HG03469 (cell line): ENCODE results near the gene INSIG2.

Source experiments
- ATAC-seq: cut with Tn5 transposase; IDR thresholded peaks from one replicate; pipeline ENCODE4 v1.9.1; 2021; ENCODE audit warnings: mild to moderate bottlenecking, moderate library complexity, moderate number of reproducible peaks; ENCODE audit not compliant: unreplicated experiment

The INSIG2 gene

DNA sequence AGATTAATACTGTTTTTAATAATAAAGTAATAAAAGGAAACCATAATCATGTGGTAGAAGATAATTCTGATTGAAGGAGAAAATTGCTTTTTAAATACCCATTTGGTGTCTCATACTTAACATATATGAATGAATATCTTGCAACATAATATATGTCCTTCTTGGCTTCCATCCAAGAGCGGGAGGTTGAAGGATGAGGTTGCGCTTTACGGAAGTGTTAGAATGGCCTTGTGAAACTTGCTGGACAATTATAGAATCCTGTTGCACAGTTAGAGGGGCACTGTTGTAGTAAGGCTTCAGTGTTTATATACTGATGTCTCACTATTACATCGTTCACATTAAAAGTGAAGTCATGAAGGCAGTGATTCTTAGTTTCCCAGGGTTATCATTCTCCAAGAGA lies 9.4 kb downstream of the INSIG2 start:
- no peak for ATAC-seq

DNA sequence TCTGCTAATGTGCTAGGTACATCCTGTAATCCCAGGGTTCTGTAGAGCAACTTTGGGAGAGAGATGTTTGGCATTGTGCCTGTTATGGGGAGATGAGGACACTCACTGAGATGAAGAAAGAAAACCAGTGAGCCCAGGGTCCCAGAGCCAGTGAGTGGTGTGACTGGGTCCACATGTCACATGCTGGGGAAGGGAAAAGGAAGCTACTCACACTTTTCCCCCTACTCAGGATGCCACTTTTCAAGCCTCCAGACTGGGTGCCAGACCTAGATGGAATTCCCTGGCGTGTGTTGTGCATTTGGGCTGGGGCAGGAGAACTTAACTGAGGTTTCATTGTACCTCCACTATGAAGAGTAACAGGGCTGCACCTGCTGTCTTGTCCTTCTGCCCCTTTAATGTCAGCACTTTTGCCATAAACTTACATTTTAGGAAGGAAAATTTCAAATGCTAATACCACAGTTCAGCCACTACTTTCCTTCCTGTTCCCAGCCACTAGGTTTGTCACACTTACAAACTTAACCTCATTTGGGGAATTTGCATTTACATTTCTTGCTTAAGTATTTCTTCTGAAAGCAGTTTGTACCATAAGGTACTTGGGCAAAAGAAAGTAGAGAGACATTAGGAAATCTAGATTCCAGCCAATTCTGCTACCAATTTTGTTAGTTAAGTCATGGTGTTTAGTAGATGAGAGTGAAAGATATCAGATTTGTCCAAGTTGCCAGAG lies 10.2 kb downstream of the INSIG2 start:
- no peak for ATAC-seq

DNA sequence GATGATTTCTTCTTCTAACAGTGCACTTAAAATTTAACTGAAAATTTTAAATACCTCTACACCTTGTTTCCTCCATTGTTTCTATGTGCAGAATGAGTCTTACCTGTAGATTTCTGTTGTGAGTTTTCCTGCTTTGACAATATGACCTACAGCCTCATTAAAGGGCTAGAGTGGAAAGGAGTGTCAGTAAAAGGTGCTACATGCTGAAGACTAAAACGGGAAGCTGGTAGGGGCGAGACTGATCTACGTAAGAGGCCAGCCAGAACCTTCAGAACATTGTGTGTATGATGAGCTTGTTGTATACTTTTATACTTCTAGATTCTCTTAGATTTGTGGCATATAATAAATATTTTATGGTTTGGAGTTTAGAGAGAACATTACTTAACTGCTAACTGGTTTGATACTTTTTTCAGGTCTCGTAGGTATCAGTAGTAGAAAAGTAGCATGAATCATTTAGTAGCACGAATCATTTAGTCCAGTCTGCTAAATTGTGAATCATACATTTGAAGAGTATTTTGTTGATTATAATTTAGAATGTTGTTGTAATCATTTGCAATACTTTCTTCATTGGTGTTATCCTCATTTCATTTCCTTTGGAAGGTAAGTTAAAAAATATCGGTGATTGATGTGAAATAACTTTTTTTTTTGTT lies 14.3 kb downstream of the INSIG2 start:
- ATAC-seq: no peak

DNA sequence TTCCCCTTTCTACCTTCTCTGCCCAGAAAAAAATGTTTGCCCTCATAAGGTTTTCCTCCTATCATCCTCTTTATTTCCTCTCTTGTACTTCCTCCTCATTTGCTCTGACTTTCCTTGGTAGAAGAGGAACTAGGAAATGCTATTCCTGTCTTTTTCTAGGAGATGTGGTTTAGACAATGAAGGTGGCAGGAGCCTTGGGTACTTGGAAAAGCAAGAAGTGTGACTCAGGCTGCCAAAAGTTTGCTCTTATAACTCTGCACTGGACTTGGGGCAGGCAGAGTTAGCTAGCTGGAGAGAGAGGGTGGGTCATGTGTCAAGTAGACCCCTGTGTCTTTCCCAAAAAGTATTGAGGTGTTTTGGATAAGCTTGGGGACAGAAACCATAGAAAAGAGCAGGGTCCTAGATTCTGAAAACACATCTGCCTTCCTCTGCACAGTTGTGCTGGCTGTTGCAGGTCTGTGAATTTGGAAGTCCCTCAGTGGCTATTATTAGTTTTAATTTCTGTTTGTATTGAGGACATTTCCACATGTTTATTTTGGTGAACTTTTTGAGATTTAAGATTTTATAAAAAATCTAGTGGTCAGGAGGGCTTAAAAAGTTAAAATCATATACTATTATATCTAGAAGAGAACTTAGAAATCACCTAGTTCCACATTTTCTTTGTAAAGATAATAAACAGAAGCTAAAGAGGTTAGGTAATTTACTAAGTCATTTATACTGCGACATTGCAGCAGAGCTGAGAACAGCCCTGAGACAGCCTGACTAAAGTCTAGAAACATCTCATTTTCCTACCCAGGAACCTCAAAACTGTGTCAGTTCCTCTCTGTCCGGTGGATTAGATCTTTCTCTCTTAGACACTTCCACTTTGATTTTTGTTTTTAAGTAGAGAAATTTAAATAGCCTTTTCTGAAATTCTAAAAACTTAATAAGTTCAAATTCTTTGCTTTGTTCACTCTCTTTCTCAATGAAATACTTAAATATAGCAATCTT lies 16.0 kb downstream of the INSIG2 start:
- peak; percentile 95 for ATAC-seq

DNA sequence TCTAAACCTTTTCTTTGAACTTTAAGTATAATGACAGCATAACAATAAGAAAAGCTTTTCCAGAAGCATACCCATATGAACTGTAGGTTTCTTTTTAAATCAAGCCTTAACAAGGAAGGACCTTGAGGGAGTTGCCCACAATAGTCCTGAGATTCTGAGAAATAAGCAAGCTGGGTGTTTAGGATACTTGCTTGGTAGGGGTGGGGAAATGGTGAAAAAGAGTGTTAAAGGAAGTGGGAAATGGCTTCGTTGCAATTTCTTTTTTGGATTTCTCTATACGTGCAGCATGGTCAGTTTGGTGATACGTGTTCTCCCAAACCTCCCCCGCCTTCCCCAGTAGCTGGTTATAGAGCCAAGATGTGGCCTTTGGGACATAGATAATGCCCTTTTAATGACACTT lies 17.2 kb downstream of the INSIG2 start:
- no peak for ATAC-seq

DNA sequence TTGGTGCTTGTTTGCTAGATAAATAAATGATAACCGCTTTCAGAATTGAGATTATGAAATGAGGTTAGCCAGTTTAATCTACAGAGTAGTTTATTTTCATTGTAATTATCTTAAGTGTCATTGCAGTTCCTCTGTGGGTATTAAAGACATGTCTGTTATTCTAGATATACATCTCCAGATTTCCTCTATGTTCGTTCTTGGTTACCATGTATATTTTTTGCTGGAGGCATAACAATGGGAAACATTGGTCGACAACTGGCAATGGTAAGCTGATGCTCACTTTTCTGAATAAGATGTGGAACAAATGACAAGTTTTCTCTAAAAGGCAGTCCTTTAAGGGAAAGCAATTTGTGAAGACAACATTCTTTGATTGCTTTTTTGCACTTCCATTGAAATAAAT lies 18.7 kb downstream of the INSIG2 start:
- ATAC-seq: no peak

DNA sequence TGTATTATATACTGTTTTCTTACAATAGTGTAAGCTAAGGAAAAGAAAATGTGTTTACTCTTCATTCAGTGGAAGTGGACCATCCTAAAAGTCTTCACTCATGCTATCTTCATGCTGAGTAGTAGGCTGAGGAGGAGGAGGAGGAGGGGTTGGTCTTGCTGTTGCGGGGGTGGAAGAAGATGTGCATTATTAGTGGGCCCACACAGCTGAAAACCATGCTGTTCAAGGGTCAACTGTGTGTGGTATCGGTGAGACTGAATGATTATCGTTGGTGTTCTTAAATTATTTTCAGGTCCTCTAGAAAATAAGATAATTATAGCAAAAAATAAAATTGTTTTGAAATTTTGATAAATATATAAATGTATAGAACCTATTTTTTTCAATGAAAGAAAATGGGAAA lies 22.0 kb downstream of the INSIG2 start:
- no peak for ATAC-seq

DNA sequence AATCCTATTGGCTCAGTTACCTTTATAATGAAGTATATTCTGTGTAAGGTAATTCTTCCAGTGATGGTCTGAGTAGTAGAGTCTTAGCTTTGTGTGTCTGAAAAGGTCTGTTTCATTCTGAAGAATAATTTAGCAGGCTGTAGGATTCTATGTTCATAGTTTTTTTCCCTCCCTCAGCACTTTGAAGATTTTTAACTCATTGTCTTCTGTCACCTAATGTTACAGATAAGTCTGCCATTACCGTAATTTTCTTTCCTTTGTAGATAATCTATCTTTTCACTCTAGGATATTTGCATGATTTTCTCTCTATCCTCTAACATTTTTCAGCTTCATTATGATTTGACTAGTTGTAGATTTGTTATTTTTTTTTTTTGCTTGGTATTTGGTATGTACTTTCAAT lies 22.7 kb downstream of the INSIG2 start:
- ATAC-seq: no peak

DNA sequence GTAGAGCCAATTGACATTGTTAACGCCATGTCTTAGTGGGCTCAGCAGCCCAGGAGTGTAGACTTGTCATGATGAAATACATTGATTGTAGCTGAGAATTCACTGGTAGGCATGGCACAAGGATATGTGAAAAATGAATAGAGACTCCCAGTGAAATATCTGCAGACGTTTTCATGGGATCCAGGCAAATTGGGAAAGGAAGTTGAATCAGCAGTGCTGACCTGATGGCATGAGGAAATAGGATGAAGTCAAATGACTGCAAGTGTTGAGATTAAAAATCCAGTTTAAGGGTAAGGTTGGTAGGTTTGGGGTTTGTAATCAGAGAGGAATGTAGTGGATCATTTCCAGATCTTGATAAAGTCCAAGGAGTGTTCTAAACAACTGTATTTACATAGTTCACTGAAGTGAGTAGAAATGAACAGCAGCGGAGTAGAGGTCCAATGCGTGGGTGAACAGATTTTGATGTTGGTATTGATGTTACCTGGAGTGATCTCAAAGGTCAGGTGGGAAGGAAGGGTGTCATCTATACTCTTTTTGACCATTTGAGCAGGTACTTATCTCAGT lies 24.6 kb downstream of the INSIG2 start:
- ATAC-seq: no peak

DNA sequence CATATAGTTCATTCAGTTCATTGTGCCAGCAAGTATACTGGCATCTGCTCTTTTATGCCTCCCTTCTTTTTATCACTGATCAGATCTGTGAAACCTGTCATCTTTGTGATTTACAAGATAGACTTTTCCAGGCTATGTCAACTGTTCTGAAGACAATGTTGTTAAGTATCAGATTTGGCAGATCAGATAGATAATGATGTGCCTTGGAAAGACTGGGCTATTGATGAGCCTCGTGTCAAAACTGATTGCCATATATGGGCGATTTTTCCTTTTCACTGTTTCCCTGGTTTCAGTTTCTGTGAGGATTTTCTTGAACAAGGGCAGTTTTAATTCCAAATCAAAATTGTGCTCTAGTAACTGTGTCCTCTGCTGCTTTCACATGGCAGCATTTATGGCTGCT lies 26.6 kb downstream of the INSIG2 start:
- no peak for ATAC-seq

DNA sequence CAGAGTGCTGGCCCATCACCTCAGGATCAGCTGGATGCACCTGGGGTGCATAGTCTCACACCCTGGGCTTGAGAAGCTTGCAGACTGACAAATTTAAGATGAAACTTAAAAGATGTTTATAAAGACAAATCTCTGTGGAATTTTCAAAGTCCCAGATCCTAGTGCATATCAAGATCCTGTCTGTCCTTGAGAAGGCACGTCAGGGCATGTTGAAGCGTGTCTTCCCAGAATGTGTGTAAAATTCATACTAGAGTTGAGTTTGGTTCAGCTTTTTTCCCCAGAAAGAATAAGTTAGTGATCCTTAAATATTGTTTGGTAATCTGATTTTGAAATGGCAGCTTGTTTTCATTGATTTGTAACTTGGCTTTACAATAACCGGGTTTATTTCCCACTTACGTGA lies 27.5 kb downstream of the INSIG2 start:
- ATAC-seq: no peak

DNA sequence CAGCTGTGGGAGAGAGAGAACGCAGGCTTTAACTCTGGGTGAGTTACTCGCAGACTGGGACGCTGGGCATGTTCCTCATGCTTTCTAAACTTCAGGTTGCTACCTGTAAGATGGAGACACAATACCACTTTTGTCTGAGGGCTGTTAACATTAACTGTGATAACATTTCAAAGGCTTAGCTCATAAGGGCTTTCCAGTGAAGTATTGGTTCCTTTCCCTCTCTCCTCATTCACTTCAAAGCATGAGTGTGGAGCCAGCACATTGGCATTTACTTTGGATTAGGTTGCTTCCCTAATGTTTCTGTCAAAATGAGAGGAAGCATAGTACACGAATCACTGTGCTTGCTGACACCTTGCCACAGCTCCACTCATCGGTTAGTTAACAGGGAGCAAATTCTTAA lies 30.2 kb downstream of the INSIG2 start:
- ATAC-seq: no peak

DNA sequence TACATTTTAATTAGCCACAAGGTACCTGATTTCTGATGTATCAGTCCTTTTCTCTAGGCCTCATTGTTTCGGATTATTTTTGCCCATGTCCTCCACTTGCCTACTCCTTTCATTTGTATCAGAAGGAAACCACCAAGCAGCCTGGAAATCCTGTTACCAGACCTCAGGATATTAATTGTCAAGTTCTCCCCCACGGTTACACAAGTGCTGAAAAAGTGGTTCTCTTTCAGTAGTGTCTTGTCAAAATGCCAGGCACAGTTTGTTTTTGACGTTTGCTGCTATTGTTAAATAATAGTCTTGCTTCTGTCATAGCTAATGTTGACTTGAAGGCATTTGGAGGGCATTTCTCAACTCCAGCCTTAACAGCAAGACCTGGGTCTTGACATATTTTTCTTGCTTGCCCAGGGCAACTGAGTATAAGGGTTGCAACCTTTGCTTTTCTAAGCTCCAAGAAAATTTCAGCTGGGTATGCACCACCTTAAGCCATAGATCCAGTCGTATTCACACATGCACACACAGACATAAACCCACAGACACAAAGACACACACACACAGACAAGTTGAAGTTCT lies 31.0 kb downstream of the INSIG2 start:
- ATAC-seq: no peak

DNA sequence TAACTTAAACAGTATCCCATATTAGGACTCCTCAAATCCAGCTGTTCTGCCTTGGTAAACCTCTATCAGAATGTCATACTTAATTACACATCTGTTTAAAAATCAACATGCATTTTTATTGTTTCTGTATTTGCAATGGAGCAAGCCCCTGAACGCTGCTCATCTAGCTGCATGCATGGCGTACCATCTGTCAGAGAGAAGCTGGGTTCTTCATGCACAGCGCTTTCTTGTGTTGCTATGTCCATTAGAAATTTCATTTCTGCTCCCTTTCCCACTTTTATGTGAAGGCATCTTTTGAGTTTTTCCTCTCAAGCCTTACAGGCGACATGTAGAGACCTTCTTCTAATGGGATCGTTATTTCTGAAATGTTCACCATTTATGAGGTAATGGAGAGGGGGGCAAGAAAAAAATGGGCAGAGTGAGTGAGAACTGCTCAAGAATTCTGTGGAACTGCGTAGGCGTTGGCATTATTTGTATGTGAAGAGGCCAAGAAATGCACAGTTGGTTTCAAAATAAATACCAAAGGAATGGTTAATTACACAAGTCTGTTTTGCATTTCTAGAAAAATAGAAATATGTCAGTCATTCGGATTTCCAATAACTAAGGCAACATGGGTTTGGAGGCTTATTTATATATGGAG lies 31.6 kb downstream of the INSIG2 start:
- ATAC-seq: no peak

DNA sequence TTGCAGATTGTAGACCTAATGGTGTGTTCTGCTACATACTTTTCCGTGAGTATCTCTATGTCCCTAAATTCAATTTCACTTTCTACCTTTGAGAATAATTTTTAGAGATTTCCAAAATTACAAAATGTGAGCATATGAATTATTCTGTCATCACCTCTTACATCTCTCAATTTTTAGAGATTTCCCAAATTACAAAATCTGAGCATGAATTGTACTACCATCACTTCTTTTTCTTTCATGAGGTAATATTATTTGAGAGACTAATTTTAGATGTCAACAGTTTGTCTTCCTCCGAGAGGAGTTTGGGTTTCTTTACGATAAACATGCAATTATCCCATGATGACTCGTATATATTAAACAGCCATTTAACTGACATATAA lies 32.1 kb downstream of the INSIG2 start:
- no peak for ATAC-seq

DNA sequence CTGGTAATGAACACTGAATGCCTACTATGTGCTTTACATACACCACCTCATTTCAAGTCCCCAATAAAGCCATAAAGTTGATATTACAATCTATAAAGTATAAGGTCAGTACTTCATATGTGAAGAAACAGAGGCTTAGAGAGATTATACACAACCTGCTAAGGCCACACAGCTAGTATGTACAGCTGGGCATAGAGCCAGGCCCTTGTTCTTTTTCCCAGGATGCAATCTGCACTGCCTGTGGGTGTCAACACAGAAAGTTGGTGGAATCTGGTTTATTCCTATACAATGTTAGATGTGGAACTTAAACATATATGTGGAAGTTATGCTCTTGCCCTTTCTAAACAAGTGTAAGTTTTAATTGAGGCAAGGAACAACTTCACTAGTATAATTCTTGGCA lies 32.8 kb downstream of the INSIG2 start:
- ATAC-seq: no peak

DNA sequence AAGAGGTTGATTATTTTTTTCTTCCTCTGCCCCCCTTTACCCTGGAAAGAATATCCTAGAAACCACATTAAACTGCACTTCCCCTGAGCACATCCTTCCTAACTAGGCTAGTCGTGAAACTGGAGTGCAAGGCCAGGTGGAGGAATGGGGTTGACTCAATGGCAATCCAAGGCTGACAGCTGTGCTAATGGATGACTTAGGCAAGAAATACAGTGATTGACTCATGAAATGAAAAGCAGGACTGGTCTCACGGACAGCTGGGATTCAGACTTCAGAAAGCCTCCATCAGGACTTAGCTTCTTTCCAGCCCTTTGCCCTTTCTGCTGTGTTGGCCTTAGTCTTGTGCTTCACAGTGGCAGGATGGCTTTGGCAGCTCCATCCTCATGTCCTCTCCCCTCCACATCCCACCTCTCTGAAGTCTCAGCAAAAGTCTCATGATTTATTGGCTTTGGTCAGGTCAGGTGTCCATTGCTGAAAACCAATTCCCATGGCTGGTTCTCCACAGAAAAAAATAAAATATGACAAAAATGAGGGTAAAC lies 33.8 kb downstream of the INSIG2 start:
- no peak for ATAC-seq

DNA sequence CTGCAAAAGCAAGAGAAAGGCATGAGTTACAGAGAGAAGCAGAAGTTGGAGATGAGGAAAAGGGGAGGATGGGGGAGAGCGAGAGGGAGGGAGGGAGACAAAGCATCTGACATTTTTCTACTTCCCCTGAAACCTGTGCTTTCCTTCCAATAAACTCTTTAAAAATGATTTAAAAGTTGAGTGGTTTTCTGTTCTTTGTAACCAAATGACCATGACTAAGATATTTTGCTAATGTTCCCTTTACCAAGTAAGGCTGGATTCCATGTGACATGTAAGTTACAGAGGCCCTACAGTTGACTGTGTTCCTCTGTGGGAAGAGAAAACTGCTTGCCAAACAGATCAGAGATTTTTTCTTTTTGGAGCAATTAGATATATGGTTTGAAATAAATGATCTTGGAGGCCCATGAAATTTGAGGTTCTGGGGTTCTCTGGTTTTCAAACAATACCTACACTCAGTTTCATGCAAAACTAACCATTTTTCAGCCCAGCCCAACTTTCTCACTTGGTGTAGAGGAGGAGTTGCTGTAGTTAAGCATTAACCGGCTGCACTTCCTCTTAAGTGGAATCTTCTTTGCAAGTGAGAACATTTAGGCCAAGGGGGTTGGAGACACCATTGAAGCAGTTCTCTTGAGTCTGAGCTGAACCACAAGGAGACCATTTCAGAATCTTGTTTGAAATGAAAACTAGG lies 34.5 kb downstream of the INSIG2 start:
- ATAC-seq: peak; percentile 71

DNA sequence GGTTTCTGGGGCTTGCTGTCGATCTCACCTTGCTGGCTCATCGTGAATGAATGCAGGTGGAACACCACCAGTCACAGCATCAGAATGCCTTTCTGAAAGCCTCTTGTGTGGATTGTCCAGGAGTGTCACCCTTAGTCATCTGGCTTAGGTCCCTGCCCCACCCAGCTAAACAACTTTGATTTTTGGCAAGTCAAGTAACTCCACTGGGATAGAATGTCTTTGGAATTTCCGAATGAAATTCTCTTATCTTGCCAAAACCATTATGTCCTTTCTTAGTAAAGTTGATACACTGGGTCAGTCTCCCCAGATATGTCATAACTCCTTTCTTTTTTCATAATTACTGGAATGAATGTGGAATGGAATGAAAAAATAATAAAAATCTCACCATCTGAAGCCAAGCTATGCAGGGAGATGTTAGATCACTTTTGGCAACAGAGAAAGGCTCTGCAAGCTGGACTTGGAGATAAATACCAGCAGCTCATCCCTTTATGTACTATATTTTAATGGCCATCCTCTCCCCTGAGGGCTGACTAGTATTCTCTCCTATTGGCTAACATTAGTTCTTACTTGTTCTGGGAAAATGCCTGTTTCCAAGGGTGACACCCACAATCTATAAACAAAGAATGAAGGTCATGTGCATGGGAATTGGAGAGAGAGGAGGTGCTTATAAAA lies 35.4 kb downstream of the INSIG2 start:
- no peak for ATAC-seq
